ENCODE results near the gene XKR8. TPM values are rescaled to one million over a fixed set of nuclear protein-coding genes. Genes with fewer than 3 reads are reported as not detected.

Gene XKR8
- total and polyA plus RNA-seq, 10 of the 15 experiments (the other 5 are each of a cell fraction or from before 2014, with no cell fraction given) = 0.80 to 3.7 (median 2.6) TPM

DNA sequence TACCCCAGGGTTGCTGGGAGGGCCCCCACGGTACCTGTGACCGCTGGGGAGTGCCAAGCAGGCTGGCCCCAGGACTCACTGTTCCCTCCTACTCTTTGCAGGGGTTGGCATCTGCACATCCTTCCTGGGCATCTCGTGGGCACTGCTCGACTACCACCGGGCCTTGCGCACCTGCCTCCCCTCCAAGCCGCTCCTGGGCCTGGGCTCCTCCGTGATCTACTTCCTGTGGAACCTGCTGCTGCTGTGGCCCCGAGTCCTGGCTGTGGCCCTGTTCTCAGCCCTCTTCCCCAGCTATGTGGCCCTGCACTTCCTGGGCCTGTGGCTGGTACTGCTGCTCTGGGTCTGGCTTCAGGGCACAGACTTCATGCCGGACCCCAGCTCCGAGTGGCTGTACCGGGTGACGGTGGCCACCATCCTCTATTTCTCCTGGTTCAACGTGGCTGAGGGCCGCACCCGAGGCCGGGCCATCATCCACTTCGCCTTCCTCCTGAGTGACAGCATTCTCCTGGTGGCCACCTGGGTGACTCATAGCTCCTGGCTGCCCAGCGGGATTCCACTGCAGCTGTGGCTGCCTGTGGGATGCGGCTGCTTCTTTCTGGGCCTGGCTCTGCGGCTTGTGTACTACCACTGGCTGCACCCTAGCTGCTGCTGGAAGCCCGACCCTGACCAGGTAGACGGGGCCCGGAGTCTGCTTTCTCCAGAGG, 6.8 kb downstream of the XKR8 start (continued):
- no peak for TF ChIP-seq CUX1 (IDR thresholded peaks at IDR 0.05; ENCODE audit: insufficient replicate concordance, low read depth, low read length)

- SMC1A ChIA-PET (ENCODE audit: uncharacterized antibody, unreplicated experiment) = interaction anchor here (1.2 kb wide), 1 partner anchor 40 kb away, joined by 3 read pairs; no protein-coding TSS in a partner anchor
- H3K79me2 ChIP-seq (ENCODE audit: control insufficient read depth, insufficient read depth, low read length) = no peaks in the 10 kb centered on the region
- CTCF ChIA-PET = interaction anchor here (1.6 kb wide), 1 partner anchor 268 kb away, joined by 3 read pairs; no protein-coding TSS in a partner anchor
- no peak for FAIRE-seq
- no peak overlapping the region for H3K4me3 ChIP-seq
- H4K20me1 ChIP-seq (ENCODE audit: control insufficient read depth, insufficient read depth) = no peaks in the 10 kb centered on the region
- RAD21 ChIA-PET (ENCODE audit: unreplicated experiment) = interaction anchor here (0.5 kb wide), 1 partner anchor 110 kb away, joined by 3 read pairs; no protein-coding TSS in a partner anchor
- no peaks in the 10 kb centered on the region for H3K27me3 ChIP-seq (replicated peaks in 1 of 2; ENCODE audit: control insufficient read depth in 2 of 2, insufficient read depth in 2 of 2, low read length in 1 of 2)
- no peaks in the 10 kb centered on the region for H3K9me3 ChIP-seq (replicated peaks; ENCODE audit: control insufficient read depth, insufficient read depth, low read length)
- H2AFZ ChIP-seq (ENCODE audit: control insufficient read depth, low read depth, low read length) = no peak overlapping the region
- POLR2A ChIA-PET = no interaction called here
- H3K9ac ChIP-seq (ENCODE audit: control insufficient read depth, insufficient read depth, low read length) = no peak overlapping the region
- DNase-seq (ENCODE audit: low read depth, low spot score) = no peak
- no peaks in the 10 kb centered on the region for H3K4me1 ChIP-seq (ENCODE audit: control insufficient read depth, insufficient read depth, low read length)
- H3K27ac ChIP-seq (ENCODE audit: control insufficient read depth, insufficient read depth) = no peak overlapping the region
- in situ Hi-C loops (cut with MboI) (no loop called here), intact Hi-C loops (cut with micrococcal nuclease; ENCODE audit: unreplicated experiment) (no loop called here)
- ATAC-seq = no peak
- BruUV-seq (replicated peaks) = no TSS peak
- H3K4me2 ChIP-seq (ENCODE audit: control insufficient read depth, insufficient read depth) = no peak overlapping the region
- TF ChIP-seq, protein P1, sequence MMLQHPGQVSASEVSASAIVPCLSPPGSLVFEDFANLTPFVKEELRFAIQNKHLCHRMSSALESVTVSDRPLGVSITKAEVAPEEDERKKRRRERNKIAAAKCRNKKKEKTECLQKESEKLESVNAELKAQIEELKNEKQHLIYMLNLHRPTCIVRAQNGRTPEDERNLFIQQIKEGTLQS (IDR thresholded peaks at IDR 0.05; ENCODE audit: borderline replicate concordance, extremely low read depth, low read depth, low read length) = no peak
- TF ChIP-seq IKZF2 (IDR thresholded peaks at IDR 0.05) (no peak), SMARCA5 (IDR thresholded peaks at IDR 0.05) (no peak)
- peaks cover 5 to 7% of the 10 kb centered on the region in 2 experiments; a peak in 3 of 4 replicates for H3K36me3 ChIP-seq (ENCODE audit: control insufficient read depth in 2 of 2, insufficient read depth in 2 of 2, low read length in 1 of 2)
- WGBS (ENCODE audit: insufficient coverage, insufficient replicate concordance, low lambda C conversion rate, missing lambda C conversion rate) = 98% methylated on average over 12 of the region's 12 CpGs
Measured at GRCh38 chr1:27967106-27967883, 7.5 kb downstream of the XKR8 start.

All from GM12878 (cell line).